Loucy (cell line): ENCODE data around the gene FHL3.

Experiments used
- EZH2phosphoT487 ChIP-seq: fragments of 200-600 bp; IDR thresholded peaks from 2 replicates; pipeline ENCODE4 v1.6.1; 2018; ENCODE audit warnings: antibody characterized with exemption, mild to moderate bottlenecking, moderate library complexity, borderline replicate concordance
- TF ChIP-seq, protein P1 (sequence below): fragments of 200-600 bp; sonication (generic); conservative IDR thresholded peaks from 2 replicates; pipeline ENCODE4 v1.5.1; 2014; ENCODE audit warnings: mild to moderate bottlenecking, antibody characterized with exemption, low read length

DNA sequence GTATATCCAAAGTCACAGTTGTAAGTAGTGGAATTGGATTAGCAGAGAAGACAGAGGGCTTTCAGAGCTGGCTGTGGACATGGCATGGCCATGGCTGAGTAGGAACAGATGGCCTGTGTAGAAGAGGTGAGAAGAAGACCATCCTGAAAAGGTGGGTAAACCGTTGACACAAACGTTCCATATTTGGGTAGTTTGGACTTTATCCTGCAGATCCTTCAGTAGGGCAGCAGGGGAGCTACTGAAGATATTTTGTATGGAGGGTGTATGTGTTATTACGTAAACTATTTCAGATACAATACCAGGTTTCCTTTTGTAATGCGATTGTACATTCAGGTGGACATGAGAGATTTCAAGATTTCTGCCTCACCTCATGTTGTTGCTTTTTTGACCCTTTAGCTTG lies 8.9 kb upstream of the FHL3 start:
- TF ChIP-seq, protein P1, sequence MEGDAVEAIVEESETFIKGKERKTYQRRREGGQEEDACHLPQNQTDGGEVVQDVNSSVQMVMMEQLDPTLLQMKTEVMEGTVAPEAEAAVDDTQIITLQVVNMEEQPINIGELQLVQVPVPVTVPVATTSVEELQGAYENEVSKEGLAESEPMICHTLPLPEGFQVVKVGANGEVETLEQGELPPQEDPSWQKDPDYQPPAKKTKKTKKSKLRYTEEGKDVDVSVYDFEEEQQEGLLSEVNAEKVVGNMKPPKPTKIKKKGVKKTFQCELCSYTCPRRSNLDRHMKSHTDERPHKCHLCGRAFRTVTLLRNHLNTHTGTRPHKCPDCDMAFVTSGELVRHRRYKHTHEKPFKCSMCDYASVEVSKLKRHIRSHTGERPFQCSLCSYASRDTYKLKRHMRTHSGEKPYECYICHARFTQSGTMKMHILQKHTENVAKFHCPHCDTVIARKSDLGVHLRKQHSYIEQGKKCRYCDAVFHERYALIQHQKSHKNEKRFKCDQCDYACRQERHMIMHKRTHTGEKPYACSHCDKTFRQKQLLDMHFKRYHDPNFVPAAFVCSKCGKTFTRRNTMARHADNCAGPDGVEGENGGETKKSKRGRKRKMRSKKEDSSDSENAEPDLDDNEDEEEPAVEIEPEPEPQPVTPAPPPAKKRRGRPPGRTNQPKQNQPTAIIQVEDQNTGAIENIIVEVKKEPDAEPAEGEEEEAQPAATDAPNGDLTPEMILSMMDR: no peak
- no peak for TF ChIP-seq EZH2phosphoT487
